GM23248 (cell line): ENCODE data around the gene CPOX. TPM values are rescaled to one million over a fixed set of nuclear protein-coding genes. Genes with fewer than 3 reads are reported as not detected.
A peak's percentile ranks its signal among the peaks of the same experiment; 100 is the strongest.

Experiments
- DNase-seq: peaks from one replicate; pipeline ENCODE4 v3.0.0-alpha.2; 2015
- H2AFZ ChIP-seq: fragments of 200-600 bp; sonication (generic); 2 replicates; pipeline ENCODE4 v1.6.1; 2016; ENCODE audit warnings: antibody characterized with exemption
- H3F3A ChIP-seq: fragments of 200-600 bp; sonication (generic); 2 replicates; pipeline ENCODE4 v1.6.1; 2016; ENCODE audit warnings: mild to moderate bottlenecking, antibody characterized with exemption, mixed run types; ENCODE audit not compliant: insufficient read depth
- H3K27ac ChIP-seq: fragments of 200-600 bp; sonication (generic); 2 replicates; pipeline ENCODE4 v1.5.1; 2016; ENCODE audit warnings: mild to moderate bottlenecking
- H3K27me3 ChIP-seq: fragments of 200-600 bp; sonication (generic); replicated peaks from 2 replicates; pipeline ENCODE4 v1.6.1; 2016; ENCODE audit warnings: mild to moderate bottlenecking; ENCODE audit not compliant: insufficient read depth
- H3K36me3 ChIP-seq: fragments of 200-600 bp; sonication (generic); 2 replicates; pipeline ENCODE4 v1.6.1; 2016; ENCODE audit warnings: low read depth, mild to moderate bottlenecking
- H3K4me1 ChIP-seq: fragments of 200-600 bp; sonication (generic); 2 replicates; pipeline ENCODE4 v1.6.1; 2016; ENCODE audit warnings: mild to moderate bottlenecking; ENCODE audit not compliant: insufficient read depth
- H3K4me2 ChIP-seq: fragments of 200-600 bp; sonication (generic); one replicate; pipeline ENCODE4 v1.6.1; 2016; ENCODE audit warnings: mild to moderate bottlenecking; ENCODE audit not compliant: unreplicated experiment
- H3K4me3 ChIP-seq: fragments of 200-600 bp; sonication (generic); 2 replicates; pipeline ENCODE4 v1.5.1; 2016; ENCODE audit warnings: mild to moderate bottlenecking
- H3K79me2 ChIP-seq: fragments of 200-600 bp; sonication (generic); 2 replicates; pipeline ENCODE4 v1.6.1; 2016; ENCODE audit warnings: mild to moderate bottlenecking; ENCODE audit not compliant: insufficient read depth
- H3K9ac ChIP-seq: fragments of 200-600 bp; sonication (generic); 2 replicates; pipeline ENCODE4 v1.6.1; 2016; ENCODE audit warnings: mild to moderate bottlenecking
- H3K9me2 ChIP-seq: fragments of 200-600 bp; sonication (generic); 2 replicates; pipeline ENCODE4 v1.6.1; 2016; ENCODE audit warnings: mixed run types, mild to moderate bottlenecking, moderate library complexity; ENCODE audit not compliant: insufficient read depth
- H3K9me3 ChIP-seq: fragments of 200-600 bp; sonication (generic); one replicate; pipeline ENCODE4 v1.6.1; 2017; ENCODE audit warnings: low read depth
- H4K20me1 ChIP-seq: fragments of 200-600 bp; sonication (generic); 2 replicates; pipeline ENCODE4 v1.6.0; 2016; ENCODE audit not compliant: insufficient read depth
- EZH2 ChIP-seq: fragments of 200-600 bp; sonication (generic); IDR thresholded peaks from 2 replicates; pipeline ENCODE4 v1.6.1; 2018; ENCODE audit warnings: antibody characterized with exemption, mild to moderate bottlenecking; ENCODE audit not compliant: insufficient read depth, poor library complexity, severe bottlenecking
- EZH2phosphoT487 ChIP-seq: fragments of 200-600 bp; sonication (generic); IDR thresholded peaks from 2 replicates; pipeline ENCODE4 v1.6.1; 2018; ENCODE audit warnings: antibody characterized with exemption, moderate library complexity, mild to moderate bottlenecking, low read depth; ENCODE audit not compliant: insufficient read depth
- WGBS, 2 experiments: methylation state at CpG; one replicate each; pipeline ENCODE4 v1.1.6; 2015 to 2017; ENCODE audit warnings: low lambda C conversion rate in 2 of 2, low coverage in 1 of 2; ENCODE audit errors: missing lambda C conversion rate in 2 of 2; 5-methylcytosine and 5-hydroxymethylcytosine counted together
- in situ Hi-C: fragments of 300-500 bp; cut with MboI; formaldehyde crosslinking; loops from 2 replicates; pipeline ENCODE4 v1.15.0; 2020
- polyA plus RNA-seq: library from polyadenylated mRNA; unstranded; fragments of >200 nt; fragmentation: Nextera tagmentation; extraction: Ambion mirVana; gene quantifications from 2 replicates; pipeline ENCODE4 v1.2.1, GENCODE V29; 2016
- total RNA-seq: library from RNA; depleted of rRNA; stranded (reverse); fragments of >200 nt; shearing (Covaris generic); gene quantifications from 2 replicates; pipeline ENCODE4 v1.2.3, GENCODE V29; 2014

The CPOX gene
- total and polyA plus RNA-seq, 2 experiments from 2014 or later = 9.2 to 33.6 TPM

DNA sequence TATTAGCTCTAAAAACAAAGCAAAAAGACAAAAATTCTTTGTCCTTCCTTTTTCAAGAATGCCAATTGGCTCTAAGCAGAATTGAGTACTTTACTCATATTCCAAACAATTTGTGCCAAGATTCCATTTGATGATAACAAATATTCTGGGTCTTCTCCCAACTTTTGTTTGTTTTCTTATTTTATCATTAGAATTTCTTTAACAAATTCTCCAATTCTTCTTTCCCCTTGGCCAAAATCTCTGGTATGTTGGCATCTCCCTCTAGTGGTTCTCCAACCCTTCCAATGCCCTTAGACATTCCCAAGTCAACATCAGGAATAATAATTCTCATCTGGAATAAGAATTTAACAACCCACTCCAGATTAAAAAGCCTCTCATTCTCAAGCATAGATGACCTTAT lies 5.3 kb downstream of the CPOX start:
- no peak for TF ChIP-seq EZH2
- TF ChIP-seq EZH2phosphoT487 = no peak
- Histone ChIP-seq H3K4me1 (peaks cover 14% of the 10 kb centered on the region; the same call in 1 of the 2 replicates), H3K27ac (no peak overlapping the region), H4K20me1 (no peaks in the 10 kb centered on the region), H2AFZ (no peak overlapping the region), H3K27me3 (no peaks in the 10 kb centered on the region), H3K4me2 (peak overlapping the region; percentile 10), H3F3A (no peaks in the 10 kb centered on the region; the same call in 1 of the 2 replicates), H3K9me3 (no peaks in the 10 kb centered on the region), H3K4me3 (no peak overlapping the region), H3K9ac (no peak overlapping the region), H3K9me2 (no peaks in the 10 kb centered on the region), H3K36me3 (peaks cover 11% of the 10 kb centered on the region; the same call in 1 of the 2 replicates), H3K79me2 (peaks cover 11% of the 10 kb centered on the region; the same call in 1 of the 2 replicates)
- DNase-seq = peak; percentile 34
- in situ Hi-C loops = no loop called here

DNA sequence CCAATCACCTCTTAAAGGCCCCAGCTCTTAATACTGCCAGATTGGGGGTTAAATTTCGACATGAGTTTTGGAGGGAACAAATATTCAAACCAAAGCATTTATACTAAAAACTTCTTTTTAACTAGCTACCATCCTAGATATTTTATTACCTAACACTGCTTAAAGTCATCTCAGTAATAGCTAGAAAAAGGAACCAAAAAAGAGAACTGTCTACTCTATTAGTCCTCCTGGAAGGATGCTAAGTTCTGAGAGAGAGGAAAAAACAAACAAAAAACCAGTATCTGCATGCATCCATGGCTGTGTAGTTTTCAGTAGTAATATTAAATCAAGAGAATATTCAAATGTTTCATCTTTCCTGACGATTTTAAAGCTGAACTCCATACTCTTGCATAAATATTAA lies 5.8 kb downstream of the CPOX start:
- in situ Hi-C loops = no loop called here
- Histone ChIP-seq H4K20me1 (no peaks in the 10 kb centered on the region), H3F3A (no peaks in the 10 kb centered on the region; the same call in 1 of the 2 replicates), H2AFZ (no peak overlapping the region), H3K4me3 (no peak overlapping the region), H3K27me3 (no peaks in the 10 kb centered on the region), H3K27ac (no peak overlapping the region), H3K9ac (no peak overlapping the region), H3K79me2 (peaks cover 8% of the 10 kb centered on the region; the same call in 1 of the 2 replicates), H3K9me2 (no peaks in the 10 kb centered on the region), H3K4me2 (peak overlapping the region; percentile 10), H3K4me1 (peaks cover 14% of the 10 kb centered on the region; the same call in 1 of the 2 replicates), H3K36me3 (peaks cover 11% of the 10 kb centered on the region; the same call in 1 of the 2 replicates), H3K9me3 (no peaks in the 10 kb centered on the region)
- DNase-seq = no peak
- no peak for TF ChIP-seq EZH2
- TF ChIP-seq EZH2phosphoT487 = no peak
- WGBS, 2 experiments = 44 to 45% methylated on average over 2 of the region's 2 CpGs

DNA sequence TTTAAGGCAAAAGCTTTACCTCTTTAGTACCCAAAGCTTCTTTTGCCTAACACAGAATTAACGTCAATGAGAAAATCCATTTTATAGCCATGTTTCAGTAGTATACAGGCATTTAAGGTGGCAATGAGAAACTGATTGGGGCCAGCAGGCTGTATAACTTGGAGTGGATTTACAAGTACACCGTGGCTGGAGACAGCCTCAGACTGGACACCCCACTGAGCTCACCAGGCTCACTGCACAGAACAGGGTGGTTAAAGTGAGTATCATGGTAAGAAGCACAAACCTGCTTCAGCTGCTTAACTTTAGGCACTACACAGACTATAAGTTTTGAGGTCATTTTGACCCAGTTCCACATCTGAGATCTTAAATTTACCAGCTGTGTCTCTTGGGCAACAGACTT lies 8.9 kb downstream of the CPOX start:
- Histone ChIP-seq H4K20me1 (no peaks in the 10 kb centered on the region), H3K27me3 (no peaks in the 10 kb centered on the region), H3K27ac (no peak overlapping the region), H2AFZ (no peak overlapping the region), H3K79me2 (no peaks in the 10 kb centered on the region), H3K4me3 (no peak overlapping the region), H3K36me3 (peaks cover 18% of the 10 kb centered on the region; the same call in 1 of the 2 replicates), H3K9me2 (no peaks in the 10 kb centered on the region), H3K9ac (no peak overlapping the region), H3K4me1 (peaks cover 8% of the 10 kb centered on the region; the same call in 1 of the 2 replicates), H3F3A (no peaks in the 10 kb centered on the region; the same call in 1 of the 2 replicates), H3K4me2 (no peak overlapping the region), H3K9me3 (no peaks in the 10 kb centered on the region)
- in situ Hi-C loops = no loop called here
- no peak for DNase-seq
- TF ChIP-seq EZH2 (no peak), EZH2phosphoT487 (no peak)
- WGBS, 2 experiments = 98% methylated on average over 2 of the region's 2 CpGs

DNA sequence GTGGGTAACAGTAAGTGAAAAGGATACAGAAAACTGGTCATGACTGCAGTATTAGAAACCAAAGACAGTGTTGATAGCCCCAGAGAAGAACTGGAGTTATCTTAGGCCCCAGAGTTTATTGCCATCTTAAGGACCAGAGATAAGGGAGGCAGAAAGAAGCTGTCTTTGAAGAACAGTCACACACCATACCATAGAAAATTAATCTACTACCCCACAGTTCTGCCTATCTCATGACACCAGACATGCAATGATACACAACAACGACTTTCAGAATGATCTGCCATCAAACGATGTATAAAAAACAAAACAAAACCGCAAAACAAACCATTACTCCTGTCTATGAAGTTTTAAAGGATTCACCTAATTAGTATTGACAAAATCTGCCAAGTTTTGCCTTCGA lies 9.6 kb downstream of the CPOX start:
- H3K36me3 ChIP-seq = peaks cover 22% of the 10 kb centered on the region; the same call in 1 of the 2 replicates
- no peak for DNase-seq
- H3K27ac ChIP-seq = no peak overlapping the region
- H3F3A ChIP-seq = peaks cover 3% of the 10 kb centered on the region
- no peaks in the 10 kb centered on the region for H3K9me2 ChIP-seq
- no peaks in the 10 kb centered on the region for H3K9me3 ChIP-seq
- in situ Hi-C loops = no loop called here
- TF ChIP-seq EZH2 (no peak), EZH2phosphoT487 (no peak)
- 92 to 95% methylated on average over 4 of the region's 4 CpGs for WGBS, 2 experiments
- no peaks in the 10 kb centered on the region for H3K79me2 ChIP-seq
- peaks cover 8% of the 10 kb centered on the region; the same call in 1 of the 2 replicates for H3K4me1 ChIP-seq
- no peaks in the 10 kb centered on the region for H4K20me1 ChIP-seq
- no peak overlapping the region for H3K4me2 ChIP-seq
- H2AFZ ChIP-seq = no peak overlapping the region
- H3K4me3 ChIP-seq = no peak overlapping the region
- no peak overlapping the region for H3K9ac ChIP-seq
- no peaks in the 10 kb centered on the region for H3K27me3 ChIP-seq

DNA sequence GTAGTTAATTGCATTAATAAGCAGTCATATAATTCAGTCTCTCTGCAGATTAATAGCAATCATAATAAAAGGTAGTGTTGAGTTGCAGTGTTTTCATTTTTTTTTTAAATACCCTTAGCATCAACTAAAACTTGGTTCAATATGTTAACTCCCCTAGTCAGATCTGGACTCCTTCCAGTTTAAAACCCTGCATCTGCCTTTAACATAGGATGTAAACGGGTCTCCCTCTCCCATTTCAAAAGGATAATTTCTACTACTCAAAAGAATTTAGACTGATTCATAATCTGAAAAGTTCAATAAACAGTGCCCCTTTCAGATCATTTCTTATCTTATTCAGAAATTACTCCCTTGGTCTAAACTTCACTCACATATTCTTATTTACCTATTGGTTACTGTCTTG lies 11.4 kb downstream of the CPOX start:
- in situ Hi-C loops = no loop called here
- WGBS, 2 experiments = 97 to 100% methylated on average over 1 of the region's 1 CpG
- Histone ChIP-seq H3K27me3 (no peaks in the 10 kb centered on the region), H3K4me3 (no peak overlapping the region), H3K9me3 (no peaks in the 10 kb centered on the region), H3K79me2 (no peaks in the 10 kb centered on the region), H4K20me1 (no peaks in the 10 kb centered on the region), H3K9ac (no peak overlapping the region), H3F3A (peaks cover 21% of the 10 kb centered on the region), H3K9me2 (no peaks in the 10 kb centered on the region), H3K27ac (no peak overlapping the region), H3K4me1 (peaks cover 16% of the 10 kb centered on the region), H3K36me3 (peaks cover 24% of the 10 kb centered on the region; the same call in 1 of the 2 replicates), H2AFZ (no peak overlapping the region), H3K4me2 (no peak overlapping the region)
- no peak for DNase-seq
- TF ChIP-seq EZH2 (no peak), EZH2phosphoT487 (no peak)
